GM19324 (cell line): ENCODE data around the gene TMEM184A.

Experiments used
- ATAC-seq: cut with Tn5 transposase; IDR thresholded peaks from one replicate; pipeline ENCODE4 v1.9.1; 2021; ENCODE audit warnings: mild to moderate bottlenecking, moderate library complexity; ENCODE audit not compliant: unreplicated experiment, low FRiP score

Gene TMEM184A

GRCh38 chr7:1569016-1569415 lies 13.0 kb upstream of the TMEM184A start:
- no peak for ATAC-seq

GRCh38 chr7:1567896-1568510 lies 12.0 kb upstream of the TMEM184A start:
- no peak for ATAC-seq

GRCh38 chr7:1567049-1567771 lies 11.2 kb upstream of the TMEM184A start:
- no peak for ATAC-seq

GRCh38 chr7:1566687-1567048 lies 10.7 kb upstream of the TMEM184A start:
- ATAC-seq, result no peak

GRCh38 chr7:1564603-1565022 lies 8.6 kb upstream of the TMEM184A start:
- ATAC-seq, result no peak

- ATAC-seq, result no peak
Observed at GRCh38 chr7:1563981-1564602, 8.1 kb upstream of the TMEM184A start.

- no peak for ATAC-seq
Observed at GRCh38 chr7:1562597-1563051, 6.6 kb upstream of the TMEM184A start.

- ATAC-seq, result no peak
Observed at GRCh38 chr7:1562116-1562515, 6.1 kb upstream of the TMEM184A start.

- no peak for ATAC-seq
Observed at GRCh38 chr7:1561036-1561940, 5.3 kb upstream of the TMEM184A start.

- ATAC-seq, result no peak
Observed at GRCh38 chr7:1560620-1561031, 4.6 kb upstream of the TMEM184A start.

GRCh38 chr7:1559626-1560590 lies 3.9 kb upstream of the TMEM184A start:
- no peak for ATAC-seq

- no peak for ATAC-seq
Observed at GRCh38 chr7:1558841-1559625, 3.0 kb upstream of the TMEM184A start.

- no peak for ATAC-seq
Observed at GRCh38 chr7:1558181-1558811, 2.3 kb upstream of the TMEM184A start.

- no peak for ATAC-seq
Observed at GRCh38 chr7:1557771-1558170, 1.8 kb upstream of the TMEM184A start.

GRCh38 chr7:1557006-1557405 lies 1.0 kb upstream of the TMEM184A start:
- ATAC-seq, result no peak

GRCh38 chr7:1555046-1555812 lies 776 bp downstream of the TMEM184A start:
- no peak for ATAC-seq

- ATAC-seq, result no peak
Observed at GRCh38 chr7:1554333-1555045, 1.5 kb downstream of the TMEM184A start.
